Endodermal cell (in vitro differentiated cells): Measurements from ENCODE around the gene TEX13C. TPM values are rescaled to one million over a fixed set of nuclear protein-coding genes. Genes with fewer than 3 reads are reported as not detected.
A peak's percentile ranks its signal among the peaks of the same experiment; 100 is the strongest.
"Not testable (repeated sequence)": the region's sequence is repeated elsewhere in the genome, so short reads cannot be mapped to it uniquely, and the experiment has no call there.

Experiments used
- DNase-seq: peaks from one replicate; pipeline ENCODE4 v3.0.0-alpha.2; 2017
- H3K27ac ChIP-seq: 2 replicates; pipeline ENCODE4 v1.5.1; 2013; ENCODE audit warnings: mild to moderate bottlenecking, low read depth, low read length, moderate library complexity
- H3K27me3 ChIP-seq: 2 replicates; pipeline ENCODE4 v1.6.1; 2013; ENCODE audit warnings: mild to moderate bottlenecking, low read length, moderate library complexity; ENCODE audit not compliant: insufficient read depth, control insufficient read depth, poor library complexity, severe bottlenecking
- H3K36me3 ChIP-seq: 2 replicates; pipeline ENCODE4 v1.7.0; 2013; ENCODE audit warnings: mild to moderate bottlenecking, low read length, moderate library complexity; ENCODE audit not compliant: control insufficient read depth, insufficient read depth
- H3K4me1 ChIP-seq: one replicate; pipeline ENCODE4 v1.7.0; 2013; ENCODE audit warnings: low read length; ENCODE audit not compliant: control insufficient read depth, insufficient read depth
- H3K4me3 ChIP-seq: 2 replicates; pipeline ENCODE4 v1.5.1; 2013; ENCODE audit warnings: mild to moderate bottlenecking, low read length, moderate library complexity
- H3K9ac ChIP-seq: 2 replicates; pipeline ENCODE4 v1.6.1; 2013; ENCODE audit warnings: mild to moderate bottlenecking, low read length, moderate library complexity; ENCODE audit not compliant: poor library complexity, severe bottlenecking; ENCODE audit errors: extremely low read depth
- H3K9me3 ChIP-seq: 2 replicates; pipeline ENCODE4 v1.6.1; 2013; ENCODE audit warnings: mild to moderate bottlenecking, low read length, moderate library complexity; ENCODE audit not compliant: control insufficient read depth
- H3K27ac Mint-ChIP-seq: 2 replicates; pipeline ENCODE4 v1.8.0; 2020; ENCODE audit warnings: mixed read lengths
- H3K27me3 Mint-ChIP-seq: 2 replicates; pipeline ENCODE4 v1.8.0; 2021; ENCODE audit warnings: mild to moderate bottlenecking, mixed read lengths; ENCODE audit not compliant: insufficient read depth
- H3K36me3 Mint-ChIP-seq: 2 replicates; pipeline ENCODE4 v1.8.0; 2020; ENCODE audit warnings: low read depth, mixed read lengths
- H3K4me1 Mint-ChIP-seq: 2 replicates; pipeline ENCODE4 v1.8.0; 2020; ENCODE audit warnings: mixed read lengths
- H3K4me3 Mint-ChIP-seq: 2 replicates; pipeline ENCODE4 v1.8.0; 2020; ENCODE audit warnings: mild to moderate bottlenecking, moderate library complexity, mixed read lengths
- H3K9me3 Mint-ChIP-seq: 2 replicates; pipeline ENCODE4 v1.8.0; 2020; ENCODE audit warnings: mild to moderate bottlenecking, mixed read lengths
- WGBS, 2 experiments: methylation state at CpG; one replicate each; pipeline versions ENCODE4 v1.1.5 to v1.1.7; 2013; ENCODE audit warnings: missing lambda C conversion rate in 2 of 2, mixed read lengths in 1 of 2; ENCODE audit not compliant: insufficient coverage in 1 of 2, insufficient read length in 1 of 2; 5-methylcytosine and 5-hydroxymethylcytosine counted together
- total RNA-seq, 2 donors: library from RNA; stranded (reverse); fragmentation: NEBNext Ultra II Directional in 1 of 2; extraction: Animal tissue kit (Norgen Biotek cat#: 25700) in 1 of 2; gene quantifications; 2 replicates in 1 of 2; 3 replicates in 1 of 2; pipeline ENCODE4 v1.2.1, GENCODE V29; 2021
- TF ChIP-seq, protein P1 (sequence below): fragments of 200-600 bp; sonication (generic); conservative IDR thresholded peaks from 2 replicates; pipeline ENCODE4 v1.5.0; 2021; ENCODE audit warnings: antibody characterized with exemption, mild to moderate bottlenecking

TEX13C gene
- total RNA-seq, 2 donors from 2014 or later: not detected

DNA sequence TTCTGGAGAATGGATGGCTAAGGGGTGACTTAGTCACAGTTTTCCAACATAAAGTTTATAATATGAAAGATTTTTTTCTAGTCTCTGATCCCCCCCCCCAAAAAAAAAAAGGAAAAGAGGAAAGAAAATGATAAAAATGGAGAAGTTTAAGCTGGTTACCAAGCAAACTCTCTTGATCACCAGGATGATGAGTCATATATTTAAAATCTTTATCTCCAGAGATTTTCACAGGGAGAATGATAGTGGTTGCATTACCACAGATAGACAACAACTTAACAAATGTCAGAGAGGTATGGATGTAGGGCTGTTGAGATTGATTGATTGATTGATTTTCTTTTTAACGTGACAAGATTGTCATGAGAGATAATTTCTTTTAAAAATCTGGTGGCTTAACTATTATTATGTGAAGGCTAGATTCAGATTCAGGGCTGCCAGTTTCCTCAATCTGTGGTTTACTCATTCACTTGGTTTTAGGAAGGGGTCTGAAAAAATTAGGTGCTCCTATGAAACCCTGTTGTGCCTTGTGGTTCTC is 13.3 kb upstream of the TEX13C start:
- H3K36me3 Mint-ChIP-seq: no peaks in the 10 kb centered on the region
- Histone ChIP-seq H3K27ac (no peak overlapping the region), H3K9ac (no peak overlapping the region), H3K36me3 (no peaks in the 10 kb centered on the region), H3K9me3 (no peaks in the 10 kb centered on the region), H3K27me3 (no peaks in the 10 kb centered on the region), H3K4me1 (no peaks in the 10 kb centered on the region), H3K4me3 (no peak overlapping the region)
- WGBS, 2 experiments: 88% methylated on average over 1 of the region's 1 CpG; no CpG with 5 or more reads in 1 of the 2 experiments
- no peak overlapping the region for H3K4me3 Mint-ChIP-seq
- no peaks in the 10 kb centered on the region for H3K9me3 Mint-ChIP-seq
- TF ChIP-seq, protein P1, sequence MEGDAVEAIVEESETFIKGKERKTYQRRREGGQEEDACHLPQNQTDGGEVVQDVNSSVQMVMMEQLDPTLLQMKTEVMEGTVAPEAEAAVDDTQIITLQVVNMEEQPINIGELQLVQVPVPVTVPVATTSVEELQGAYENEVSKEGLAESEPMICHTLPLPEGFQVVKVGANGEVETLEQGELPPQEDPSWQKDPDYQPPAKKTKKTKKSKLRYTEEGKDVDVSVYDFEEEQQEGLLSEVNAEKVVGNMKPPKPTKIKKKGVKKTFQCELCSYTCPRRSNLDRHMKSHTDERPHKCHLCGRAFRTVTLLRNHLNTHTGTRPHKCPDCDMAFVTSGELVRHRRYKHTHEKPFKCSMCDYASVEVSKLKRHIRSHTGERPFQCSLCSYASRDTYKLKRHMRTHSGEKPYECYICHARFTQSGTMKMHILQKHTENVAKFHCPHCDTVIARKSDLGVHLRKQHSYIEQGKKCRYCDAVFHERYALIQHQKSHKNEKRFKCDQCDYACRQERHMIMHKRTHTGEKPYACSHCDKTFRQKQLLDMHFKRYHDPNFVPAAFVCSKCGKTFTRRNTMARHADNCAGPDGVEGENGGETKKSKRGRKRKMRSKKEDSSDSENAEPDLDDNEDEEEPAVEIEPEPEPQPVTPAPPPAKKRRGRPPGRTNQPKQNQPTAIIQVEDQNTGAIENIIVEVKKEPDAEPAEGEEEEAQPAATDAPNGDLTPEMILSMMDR: no peak
- H3K4me1 Mint-ChIP-seq: peaks cover 5% of the 10 kb centered on the region
- no peaks in the 10 kb centered on the region for H3K27me3 Mint-ChIP-seq
- no peak for DNase-seq
- no peak overlapping the region for H3K27ac Mint-ChIP-seq

DNA sequence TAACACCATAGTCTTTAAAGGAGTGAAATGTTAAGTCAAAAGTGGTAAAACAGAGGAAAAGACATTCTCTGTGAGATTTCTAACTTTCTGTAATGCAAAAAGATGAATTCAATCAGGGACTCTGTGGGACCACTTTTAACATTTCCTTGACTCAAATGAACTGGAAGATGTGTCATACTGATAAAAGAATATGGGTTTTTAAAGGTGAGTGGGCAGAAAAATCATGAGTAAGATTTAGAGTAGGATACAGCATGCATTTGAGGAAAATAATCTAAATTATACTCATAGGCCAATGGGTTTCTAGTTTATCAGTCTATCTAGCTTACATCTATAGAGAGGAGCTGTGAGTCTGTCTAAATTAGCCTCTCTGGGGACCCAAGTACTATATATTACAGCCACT is 11.0 kb upstream of the TEX13C start:
- Histone ChIP-seq H3K4me3 (no peak overlapping the region), H3K27ac (no peak overlapping the region), H3K9me3 (peaks cover 4% of the 10 kb centered on the region), H3K4me1 (no peaks in the 10 kb centered on the region), H3K27me3 (no peaks in the 10 kb centered on the region), H3K36me3 (no peaks in the 10 kb centered on the region), H3K9ac (no peak overlapping the region)
- H3K9me3 Mint-ChIP-seq: peaks cover 14% of the 10 kb centered on the region
- DNase-seq: no peak
- H3K36me3 Mint-ChIP-seq: no peaks in the 10 kb centered on the region
- no peak overlapping the region for H3K4me3 Mint-ChIP-seq
- no peaks in the 10 kb centered on the region for H3K27me3 Mint-ChIP-seq
- no peak overlapping the region for H3K27ac Mint-ChIP-seq
- peaks cover 5% of the 10 kb centered on the region for H3K4me1 Mint-ChIP-seq
- TF ChIP-seq, protein P1: no peak

DNA sequence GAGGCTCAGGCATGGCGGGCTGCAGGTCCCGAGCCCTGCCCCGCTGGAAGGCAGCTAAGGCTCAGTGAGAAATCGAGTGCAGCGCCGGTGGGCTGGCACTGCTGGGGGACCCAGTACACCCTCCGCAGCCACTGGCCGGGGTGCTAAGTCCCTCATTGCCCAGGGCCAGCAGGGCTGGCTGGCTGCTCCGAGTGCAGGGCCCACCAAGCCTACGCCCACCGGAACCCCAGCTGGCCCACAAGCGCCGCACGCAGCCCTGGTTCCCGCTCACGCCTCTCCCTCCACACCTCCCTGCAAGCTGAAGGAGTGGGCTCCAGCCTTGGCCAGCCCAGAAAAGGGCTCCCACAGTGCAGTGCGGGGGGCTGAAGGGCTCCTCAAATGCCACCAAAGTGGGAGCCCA is 505 bp upstream of the TEX13C start:
- WGBS, 2 experiments: 98% methylated on average over 16 of the region's 17 CpGs; no CpG with 5 or more reads in 1 of the 2 experiments
- not testable (repeated sequence) for H3K4me1 Mint-ChIP-seq, H3K27me3 Mint-ChIP-seq, H3K9me3 ChIP-seq, H3K4me3 Mint-ChIP-seq, H3K27ac Mint-ChIP-seq, H3K36me3 Mint-ChIP-seq, H3K27me3 ChIP-seq, H3K4me3 ChIP-seq, H3K9ac ChIP-seq, H3K36me3 ChIP-seq, DNase-seq, H3K27ac ChIP-seq, H3K4me1 ChIP-seq
- peaks cover 15% of the 10 kb centered on the region for H3K9me3 Mint-ChIP-seq

DNA sequence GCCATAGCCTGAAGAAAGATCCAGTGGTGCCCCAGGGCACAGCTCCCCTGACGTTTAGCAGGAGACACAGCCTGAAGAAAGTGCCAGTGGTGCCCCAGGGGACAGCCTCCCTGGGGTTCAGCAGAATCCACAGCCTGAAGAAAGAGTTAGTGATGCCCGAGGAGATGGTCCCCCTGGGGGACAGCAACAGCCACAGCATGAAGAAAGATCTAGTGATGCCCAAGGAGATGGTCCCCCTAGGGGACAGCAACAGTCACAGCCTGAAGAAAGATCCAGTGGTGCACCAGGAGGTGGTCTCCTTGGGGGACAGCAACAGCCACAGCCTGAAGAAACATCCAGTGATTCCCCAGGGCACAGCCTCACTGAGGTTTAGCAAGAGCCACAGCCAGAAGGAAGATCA is 2.8 kb downstream of the TEX13C start:
- TF ChIP-seq, protein P1: peak; percentile 68
- DNase-seq: no peak
- Histone ChIP-seq H3K9me3 (no peaks in the 10 kb centered on the region), H3K9ac (no peak overlapping the region), H3K4me3 (no peak overlapping the region), H3K27ac (no peak overlapping the region), H3K4me1 (no peaks in the 10 kb centered on the region), H3K27me3 (no peaks in the 10 kb centered on the region), H3K36me3 (no peaks in the 10 kb centered on the region)
- Mint-ChIP-seq H3K4me3 (no peak overlapping the region), H3K9me3 (peaks cover 15% of the 10 kb centered on the region), H3K27me3 (peaks cover 10% of the 10 kb centered on the region), H3K36me3 (peaks cover 4% of the 10 kb centered on the region), H3K27ac (no peak overlapping the region), H3K4me1 (no peaks in the 10 kb centered on the region)
- WGBS, 2 experiments: 86 to 87% methylated on average over 1 to 2 of the region's 2 CpGs
